ENCODE data around the gene TEX51.

Gene TEX51

DNA sequence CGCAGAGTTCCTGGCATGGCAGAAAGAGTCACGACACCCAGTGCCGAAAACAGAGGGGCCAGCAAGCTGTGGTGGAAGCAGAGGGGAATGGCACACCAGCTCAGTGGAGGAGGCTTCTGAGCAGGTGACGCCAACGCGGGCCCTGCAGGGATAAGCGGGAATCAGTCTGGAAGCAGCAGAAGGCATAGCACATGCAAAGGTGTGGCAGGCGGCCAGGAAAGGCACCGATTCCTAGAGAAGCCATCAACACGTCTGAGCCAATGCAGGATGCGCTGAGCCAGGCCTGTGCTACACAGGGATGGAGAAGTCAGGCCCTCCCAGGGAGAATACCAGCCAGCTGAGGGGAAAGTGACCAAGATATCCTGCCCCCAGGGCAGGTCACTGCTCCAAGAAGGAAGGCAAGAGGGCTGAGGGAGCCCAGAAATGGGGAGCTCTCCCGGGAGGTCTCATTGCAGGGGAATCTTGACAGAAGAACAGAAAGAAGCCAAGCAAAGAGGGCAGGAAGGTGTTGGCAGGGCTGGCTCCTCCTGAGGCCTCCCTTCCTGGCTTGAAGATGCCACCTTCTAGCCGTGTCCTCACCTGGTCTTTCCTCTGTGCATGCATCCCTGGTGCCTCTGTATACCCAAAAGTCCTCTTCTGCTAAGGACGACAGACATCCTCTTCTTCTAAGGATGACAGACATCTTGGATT is 16.3 kb downstream of the TEX51 start:
- no peak for DNase-seq (ENCODE audit: low spot score)

DNA sequence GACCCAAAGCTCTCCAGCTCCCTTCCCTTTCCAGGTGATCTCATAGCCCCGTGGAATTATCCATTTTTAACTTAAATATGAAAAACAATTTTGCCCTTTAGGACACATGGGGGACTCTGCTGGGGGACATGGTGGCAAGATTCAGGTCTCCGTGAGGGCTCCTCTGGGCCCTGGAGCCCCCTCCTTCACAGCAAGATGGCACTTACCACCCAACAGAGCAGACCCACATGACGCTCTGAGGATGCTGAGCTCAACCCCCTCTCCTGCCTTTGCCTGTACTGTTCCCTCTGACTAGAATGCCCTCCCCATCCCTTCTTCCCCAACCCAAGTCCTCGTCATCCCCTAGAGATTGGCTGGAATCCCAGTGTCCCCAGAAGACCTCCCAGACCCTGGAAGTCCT is 17.2 kb downstream of the TEX51 start:
- DNase-seq (ENCODE audit: low spot score), result no peak

DNA sequence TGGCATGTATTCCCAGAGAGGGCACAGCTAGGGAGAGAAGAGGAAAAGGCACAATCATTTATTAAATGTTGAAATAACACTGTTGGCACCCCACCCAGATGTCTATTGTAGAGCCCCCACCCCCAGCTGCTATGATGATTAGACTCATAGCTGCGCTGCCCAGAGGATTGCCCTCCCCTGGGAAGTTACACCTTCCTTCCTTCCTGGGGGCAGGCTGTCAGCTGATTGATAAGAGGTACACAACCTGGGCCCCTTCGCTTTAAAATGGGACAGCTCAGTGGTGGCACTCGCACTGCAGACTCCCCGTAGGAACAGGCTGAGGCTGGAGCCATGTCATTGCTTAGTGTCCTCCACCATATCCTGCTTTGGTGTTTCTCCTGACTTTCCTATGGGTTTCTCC is 18.1 kb downstream of the TEX51 start:
- DNase-seq (ENCODE audit: low spot score), result no peak

DNA sequence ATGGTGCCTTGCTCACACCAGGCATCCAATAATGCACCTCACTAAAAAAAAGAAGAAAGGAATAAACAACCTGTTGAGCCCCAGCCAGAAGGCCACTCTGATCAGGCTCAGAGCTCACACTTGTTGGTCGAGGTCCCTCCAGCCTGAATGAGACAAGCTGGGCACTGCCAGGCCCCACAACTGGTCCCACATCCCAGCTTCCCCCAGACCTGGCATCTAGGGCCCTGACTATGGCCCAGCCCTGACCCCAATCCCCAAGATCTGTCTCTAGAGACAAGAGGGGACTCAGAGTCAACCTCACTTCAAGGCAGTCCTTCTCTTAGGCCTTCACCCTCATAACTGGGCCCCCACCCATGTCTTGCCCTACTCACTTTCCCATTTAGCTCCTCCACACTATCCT is 22.4 kb downstream of the TEX51 start:
- DNase-seq (ENCODE audit: low spot score), result no peak

DNA sequence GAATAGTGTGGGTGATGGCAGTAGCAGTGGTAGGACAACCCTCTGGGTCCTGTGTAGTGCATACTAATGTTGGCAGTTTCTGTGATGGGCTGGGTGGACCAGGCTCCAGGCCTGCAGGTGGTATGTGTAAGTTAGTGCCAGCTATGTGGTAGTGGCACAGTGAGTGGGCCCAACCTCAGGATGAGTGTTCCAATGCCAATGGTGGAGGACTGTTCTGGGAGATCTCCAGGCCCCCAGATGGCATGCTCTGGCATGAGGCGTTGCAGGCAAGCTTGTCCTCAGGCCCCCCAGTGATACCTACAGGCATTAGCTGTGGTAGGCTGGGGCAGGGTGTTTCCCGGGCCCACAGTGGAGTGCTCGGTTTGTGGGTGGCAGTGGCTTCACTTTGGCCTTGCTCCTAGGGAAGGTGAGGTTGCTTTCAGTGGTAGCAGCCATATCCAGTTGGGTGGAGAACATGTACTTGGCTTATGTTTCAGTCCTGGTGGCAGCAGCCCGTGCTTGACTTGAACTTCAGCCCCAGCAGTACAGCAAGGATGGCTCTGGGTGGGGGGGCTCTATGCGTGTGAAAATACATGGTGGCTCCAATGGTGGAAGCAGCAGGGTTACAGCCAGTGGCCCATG is 32.4 kb downstream of the TEX51 start:
- no peak for DNase-seq (ENCODE audit: low spot score)

DNA sequence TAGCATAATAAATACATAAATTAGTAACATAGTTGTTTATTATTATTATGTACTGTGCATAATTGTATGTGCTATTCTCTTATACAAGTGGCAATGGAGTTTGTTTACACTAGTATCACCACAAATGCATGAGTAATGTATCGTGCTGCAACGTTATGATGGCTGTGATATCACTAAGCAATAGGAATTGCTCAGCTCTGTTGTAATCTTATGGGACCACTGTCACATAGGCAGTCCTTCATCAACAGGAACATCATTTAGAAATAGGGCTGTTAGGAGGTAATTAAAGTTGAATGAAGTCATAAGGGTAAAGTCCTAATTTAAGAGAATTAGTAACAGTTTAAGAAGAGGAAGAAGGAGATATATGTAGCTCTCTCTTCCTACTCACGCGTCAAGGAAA is 33.8 kb downstream of the TEX51 start:
- DNase-seq (ENCODE audit: low spot score), result no peak

DNA sequence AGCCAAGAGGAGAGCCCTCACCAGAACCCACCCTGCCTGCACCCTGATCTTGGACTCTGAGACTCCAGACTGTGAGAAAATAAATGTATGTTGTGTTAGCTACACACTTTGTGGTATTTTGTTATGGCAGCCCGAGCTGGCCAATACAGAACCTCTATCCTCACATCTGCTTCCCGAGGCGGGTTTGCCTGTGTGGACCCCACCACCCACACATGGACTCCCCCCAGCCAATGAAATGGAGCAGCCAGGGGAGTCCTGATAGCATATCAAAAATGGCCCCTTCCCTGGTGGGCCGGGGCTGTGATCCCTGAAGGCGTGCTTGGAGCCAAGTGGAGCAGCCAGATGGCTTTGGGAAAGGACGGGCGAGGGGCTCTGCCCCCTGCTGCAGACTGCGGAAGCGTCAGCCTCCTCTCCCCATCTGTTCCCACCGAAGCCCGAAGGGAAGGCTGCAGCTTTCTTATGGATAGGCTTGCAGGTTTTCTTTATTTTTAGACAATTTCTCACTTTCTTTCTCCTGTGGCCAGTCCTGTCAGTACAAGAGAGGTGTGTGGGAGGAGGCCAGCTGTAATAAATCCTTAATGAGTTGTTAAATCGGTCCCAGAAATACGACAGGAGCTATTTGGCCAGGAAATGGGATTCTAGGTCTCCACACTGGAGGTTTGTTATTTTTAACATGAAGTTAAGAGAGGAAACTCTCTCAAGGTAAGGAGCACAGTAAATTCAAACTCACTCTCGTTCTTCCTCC is 34.4 kb downstream of the TEX51 start:
- DNase-seq (ENCODE audit: low spot score), result no peak

DNA sequence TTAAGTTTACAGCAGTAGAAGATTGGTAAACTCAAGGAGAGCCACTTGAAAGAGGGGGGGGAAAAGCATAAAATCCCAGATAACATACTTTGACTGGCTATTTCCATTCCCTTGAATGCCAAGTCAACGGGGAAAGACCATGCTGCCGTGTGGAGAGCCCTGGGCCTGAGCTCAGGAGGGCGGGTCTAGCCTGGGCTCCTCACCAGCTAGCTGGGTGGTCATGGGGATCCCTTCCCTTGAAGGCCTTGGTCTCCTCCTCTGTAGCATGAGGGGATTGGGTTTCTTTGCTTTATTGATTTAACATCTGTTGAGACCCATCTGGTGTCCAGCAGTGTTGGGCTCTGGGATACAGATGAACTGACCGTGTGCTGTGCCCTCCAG is 35.0 kb downstream of the TEX51 start:
- no peak for DNase-seq (ENCODE audit: low spot score)

DNA sequence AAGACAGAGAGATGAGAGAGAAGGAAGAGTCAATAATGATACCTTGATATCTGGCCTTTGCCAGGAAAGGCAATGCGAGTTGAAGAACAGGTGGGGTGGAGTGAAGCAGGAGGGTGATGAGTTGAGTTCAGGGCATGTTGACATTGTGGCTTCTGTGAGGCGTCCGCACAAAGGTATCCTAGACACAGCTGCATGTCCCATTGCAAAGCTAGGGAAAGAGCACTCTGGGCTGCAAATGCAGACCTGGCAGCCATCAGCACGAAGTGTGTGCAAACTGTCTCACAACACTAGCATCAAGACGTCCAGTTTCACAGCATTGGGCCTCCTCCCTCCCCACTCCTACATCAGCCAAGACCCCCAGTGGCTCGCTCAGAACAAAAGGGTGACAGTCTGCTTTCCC is 36.1 kb downstream of the TEX51 start:
- DNase-seq (ENCODE audit: low spot score), result no peak

DNA sequence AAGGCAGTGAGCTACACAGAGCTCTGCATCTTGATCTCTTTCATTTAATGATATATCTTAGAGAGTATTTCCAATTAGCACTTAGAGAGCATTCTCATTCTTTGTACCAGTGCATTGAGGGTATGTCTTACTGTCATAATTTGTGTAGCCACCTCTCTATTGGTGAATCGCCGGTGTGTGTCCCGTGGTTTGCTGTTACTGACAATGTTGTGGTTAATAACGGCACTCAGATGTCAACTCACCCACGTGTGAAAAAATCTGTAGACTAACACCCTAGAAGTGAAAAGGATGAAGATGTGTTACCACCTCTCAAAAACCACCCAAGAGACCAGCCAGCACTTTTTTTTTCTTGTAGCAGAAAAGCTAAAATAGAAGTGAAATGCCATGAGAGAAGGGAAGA is 37.1 kb downstream of the TEX51 start:
- DNase-seq (ENCODE audit: low spot score), result no peak

DNA sequence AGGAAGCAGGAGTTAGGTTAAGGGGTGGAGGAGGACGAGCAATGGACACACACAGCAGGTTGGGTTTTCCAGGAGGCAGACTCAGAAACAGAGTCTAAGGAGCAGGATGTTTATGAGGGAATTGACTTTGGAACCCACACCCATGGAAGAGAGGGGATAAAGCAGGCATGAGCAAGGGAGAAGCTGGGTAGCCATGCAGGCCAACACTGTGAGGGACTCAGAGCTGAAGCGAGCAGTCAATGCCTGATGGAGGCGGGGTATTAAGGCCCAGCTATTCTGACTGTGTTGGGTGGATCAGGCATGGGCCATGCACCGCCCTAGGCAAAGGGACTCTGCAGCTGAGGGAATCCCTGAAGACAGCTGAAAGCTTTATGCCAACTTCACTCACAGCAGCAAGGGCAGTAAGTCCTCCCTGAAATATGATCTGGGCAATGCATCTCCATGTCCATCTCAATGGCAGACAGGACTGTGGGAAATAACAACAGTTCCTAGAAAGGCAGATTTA is 37.6 kb downstream of the TEX51 start:
- DNase-seq (ENCODE audit: low spot score), result no peak

DNA sequence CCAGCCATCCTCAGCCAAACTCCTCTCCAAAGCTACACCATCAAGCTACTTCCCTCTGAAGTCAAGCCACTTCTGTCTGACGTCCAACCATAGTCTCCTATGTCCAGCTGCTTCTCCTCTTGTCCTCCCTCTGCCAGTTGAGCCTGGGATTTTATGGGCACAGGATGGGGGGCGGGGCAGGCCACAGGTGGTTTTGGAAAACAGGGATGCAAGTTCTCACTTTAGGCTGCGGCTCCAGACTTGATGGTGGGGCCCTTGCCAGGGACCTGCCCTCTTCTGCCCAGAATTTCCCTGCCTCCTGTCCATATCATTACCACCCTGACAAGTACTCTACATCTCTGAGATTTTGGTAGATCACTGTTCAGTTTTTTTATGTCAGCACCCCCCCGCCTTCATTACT is 41.6 kb downstream of the TEX51 start:
- no peak for DNase-seq (ENCODE audit: low spot score)

DNA sequence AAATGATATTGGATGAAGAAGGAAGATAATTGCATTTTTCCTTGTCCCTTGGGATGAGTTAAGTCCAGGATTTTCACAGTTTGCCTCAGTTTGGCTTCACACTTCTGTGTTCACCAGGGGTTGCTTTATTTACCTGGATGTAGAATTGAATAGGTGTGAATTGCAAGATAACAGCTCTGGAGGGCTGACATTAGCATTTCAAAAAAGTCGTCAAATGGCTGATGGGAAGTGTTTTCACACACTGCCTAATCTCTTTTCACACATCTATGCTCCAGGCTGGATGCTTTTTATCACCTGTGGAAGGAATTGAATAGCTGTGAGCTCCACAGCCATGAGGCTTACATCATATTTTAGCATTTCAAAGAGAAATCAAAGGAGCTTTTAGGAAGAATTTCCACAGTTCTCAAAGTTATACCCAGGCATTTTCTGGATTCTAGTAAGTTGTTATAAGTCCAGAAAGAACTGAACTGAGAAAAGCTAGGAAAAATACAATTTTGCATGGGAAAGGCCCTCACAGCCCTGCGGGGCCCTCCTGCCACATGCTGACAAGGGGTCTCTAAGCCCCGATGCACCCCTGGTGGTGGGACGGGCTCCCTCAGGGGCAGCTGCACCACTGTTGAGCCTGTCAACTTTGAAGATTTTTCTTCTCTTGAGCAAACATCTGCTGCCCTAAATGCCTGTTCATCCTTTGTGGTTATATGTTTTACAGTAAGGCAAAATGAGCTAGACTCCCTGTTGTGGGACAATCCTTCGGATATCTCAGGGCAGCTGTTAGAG is 43.9 kb downstream of the TEX51 start:
- DNase-seq (ENCODE audit: low spot score), result no peak

DNA sequence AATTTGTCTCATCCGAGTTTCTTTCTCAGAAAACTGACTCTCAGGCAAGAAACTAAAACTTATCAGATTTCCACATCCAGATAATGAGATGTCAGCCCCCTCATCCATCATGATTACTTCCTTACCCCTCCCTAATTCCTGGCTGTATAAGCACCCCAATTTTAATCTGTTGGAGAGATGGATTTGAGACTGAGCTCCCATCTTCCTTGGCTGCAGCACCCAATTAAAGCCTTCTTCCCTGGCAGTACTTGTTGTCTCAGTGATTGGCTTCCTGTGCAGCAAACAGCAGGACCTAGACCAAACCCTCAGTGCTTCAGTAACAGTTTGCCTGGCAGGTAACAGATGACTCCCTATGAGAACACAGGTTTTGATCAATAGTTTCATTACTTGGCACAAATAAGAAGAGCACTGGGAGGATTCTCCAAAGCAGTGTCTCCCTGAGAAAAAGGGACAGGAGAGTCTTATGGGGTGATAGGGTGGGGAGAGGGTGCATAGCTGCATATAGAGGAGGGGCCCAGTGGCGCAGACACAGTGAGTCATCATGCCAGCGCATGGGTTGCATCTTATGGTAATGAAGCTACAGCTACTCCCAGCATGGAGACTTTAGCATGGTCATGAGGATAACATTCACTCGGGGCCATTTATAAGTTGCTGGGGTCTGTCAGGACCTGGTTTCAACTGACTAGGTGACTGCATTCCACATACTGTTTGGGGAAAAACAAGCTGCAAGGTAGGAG is 45.1 kb downstream of the TEX51 start:
- DNase-seq (ENCODE audit: low spot score), result no peak

DNA sequence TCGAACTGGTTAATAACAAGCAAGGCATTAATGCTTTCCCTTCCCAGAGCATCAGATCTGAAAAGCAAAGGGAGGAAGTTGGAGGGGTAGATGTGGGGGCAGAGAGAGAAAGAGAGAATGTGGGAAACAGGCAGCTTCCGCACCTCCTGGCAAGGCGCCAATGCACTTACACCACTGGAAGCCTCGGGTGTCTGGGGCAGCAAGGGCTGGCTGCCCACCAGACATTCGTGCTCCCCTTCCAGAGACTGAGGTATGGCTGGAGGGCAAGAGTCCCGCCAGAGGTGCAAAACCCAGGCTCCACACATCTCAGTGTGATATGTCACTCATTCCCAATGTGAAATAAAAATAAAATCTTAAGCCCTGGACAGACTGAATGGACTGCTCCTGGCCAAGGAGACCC is 46.4 kb downstream of the TEX51 start:
- DNase-seq (ENCODE audit: low spot score), result no peak

DNA sequence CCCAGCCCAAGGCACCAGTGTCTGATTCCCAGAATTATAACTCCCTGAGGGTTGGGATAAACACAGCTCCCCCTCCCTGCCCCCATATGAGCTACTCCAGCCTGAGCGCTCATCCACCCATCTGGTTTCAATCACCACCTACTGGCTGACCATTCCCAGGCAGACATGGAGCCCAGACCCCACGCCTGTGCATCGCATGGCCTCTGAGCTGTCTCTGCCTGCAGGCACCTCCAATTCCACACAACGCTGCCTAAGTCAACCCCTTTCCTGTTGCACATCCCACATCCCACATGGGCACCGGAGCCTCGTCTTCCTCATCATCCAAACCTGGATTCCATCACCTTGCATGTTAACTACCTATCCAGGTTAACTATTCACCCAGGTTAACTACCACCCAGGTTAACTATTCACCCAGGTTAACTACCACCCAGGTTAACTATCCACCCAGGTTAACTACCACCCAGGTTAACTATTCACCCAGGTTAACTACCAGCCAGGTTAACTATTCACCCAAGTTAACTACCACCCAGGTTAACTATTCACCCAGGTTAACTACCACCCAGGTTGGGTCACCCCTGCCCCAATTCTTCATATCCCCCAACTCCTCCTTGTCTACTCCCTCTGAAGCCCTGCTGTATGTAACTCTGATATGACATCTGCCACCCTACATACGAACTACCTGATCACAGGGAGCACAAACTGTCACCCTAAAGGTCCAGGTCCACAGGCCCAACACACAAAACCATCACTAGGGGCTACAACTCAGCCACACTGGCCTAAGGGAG is 47.8 kb downstream of the TEX51 start:
- DNase-seq (ENCODE audit: low spot score), result no peak

DNA sequence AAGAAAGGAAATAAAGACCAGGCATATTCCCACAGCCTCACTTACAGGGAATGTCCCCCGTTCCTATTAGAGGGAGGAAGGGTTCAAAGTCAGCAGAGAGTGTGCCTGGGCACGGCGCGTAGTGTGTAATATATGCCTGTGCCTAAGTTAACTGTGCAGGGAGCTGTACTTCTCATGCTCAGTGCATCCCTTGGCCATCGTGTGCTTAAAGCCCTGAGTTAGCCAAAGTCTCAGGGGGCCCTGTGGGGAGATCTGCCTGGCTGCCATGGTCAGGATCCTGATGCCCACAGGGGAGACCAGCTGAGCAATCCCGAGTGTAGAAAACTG is 48.4 kb downstream of the TEX51 start:
- no peak for DNase-seq (ENCODE audit: low spot score)

DNA sequence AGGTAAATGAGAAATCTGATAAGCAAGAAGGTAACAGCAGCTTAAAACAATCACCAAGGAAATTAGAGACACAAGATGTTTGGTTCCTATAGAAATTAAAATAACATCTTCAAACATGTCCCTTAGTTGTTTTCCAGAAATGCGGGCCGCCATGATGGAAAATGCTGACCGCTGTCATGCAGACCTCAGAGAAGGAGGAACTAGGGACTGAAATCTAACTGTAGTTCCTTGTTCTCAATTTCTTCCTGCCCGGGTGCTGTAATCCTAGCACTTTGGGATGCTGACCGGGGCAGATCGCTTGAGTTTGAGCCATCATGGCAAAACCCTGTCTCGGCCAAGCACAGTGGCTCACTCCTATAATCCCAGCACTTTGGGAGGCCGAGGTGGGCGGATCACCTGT is 51.1 kb downstream of the TEX51 start:
- no peak for DNase-seq (ENCODE audit: low spot score)

DNA sequence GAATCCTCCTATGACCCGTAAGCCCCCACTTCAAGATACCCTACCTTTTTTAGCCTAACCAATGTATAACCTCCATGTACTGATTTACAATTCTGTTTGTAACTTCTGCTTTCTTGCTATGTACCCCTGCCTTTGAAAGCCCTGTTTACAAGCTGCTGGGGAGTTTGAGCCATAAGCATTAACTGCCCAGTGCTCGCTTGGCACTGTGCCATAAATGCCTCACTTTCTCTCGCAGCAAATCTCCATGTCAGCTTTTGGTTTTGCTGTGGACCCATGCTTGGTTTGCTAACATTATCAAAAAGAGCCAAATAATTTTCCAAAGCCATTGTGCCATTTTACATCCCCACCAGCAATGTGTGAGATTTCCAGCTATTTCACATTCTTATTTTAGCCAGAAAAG is 51.8 kb downstream of the TEX51 start:
- DNase-seq (ENCODE audit: low spot score), result no peak
